Cardiac fibroblast (primary cell): ENCODE results near the gene ROBO1.

Experiments
- DNase-seq, 2 donors: peaks; one replicate each; pipeline versions ENCODE4 v3.0.0 to v3.0.0-alpha.2; 2010; ENCODE audit warnings: low read depth in 2 of 2
- H3K4me3 ChIP-seq, 2 donors: replicated peaks in 1 of 2; 1 replicate in 1 of 2; 2 replicates in 1 of 2; pipeline ENCODE4 v1.5.1; 2011; ENCODE audit warnings: low read depth in 2 of 2, low read length in 2 of 2, mild to moderate bottlenecking in 2 of 2, moderate library complexity in 1 of 2
- TF ChIP-seq, protein P1 (sequence below): IDR thresholded peaks from one replicate; pipeline ENCODE4 v1.5.1; 2011; ENCODE audit warnings: low read depth, mild to moderate bottlenecking, low read length, inconsistent platforms

The ROBO1 gene

DNA sequence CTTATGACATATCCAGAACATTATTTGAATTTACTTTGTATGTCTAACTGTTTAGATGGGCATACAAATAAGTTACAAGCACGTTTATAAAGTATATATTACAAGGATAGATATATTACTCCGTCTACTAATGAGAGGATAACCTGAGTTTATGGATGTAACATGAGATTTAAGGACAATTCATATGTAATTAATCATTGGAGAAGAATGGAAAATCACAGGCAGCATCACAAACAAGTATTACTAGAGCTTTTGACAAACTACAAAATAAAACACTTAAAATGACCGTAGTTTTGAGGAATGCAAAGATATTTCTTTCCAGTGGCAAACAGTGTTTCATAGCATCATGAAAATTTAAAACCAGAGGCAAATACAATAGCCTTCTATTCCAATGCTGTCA, 113.8 kb downstream of the ROBO1 start:
- DNase-seq, result no peak
- TF ChIP-seq, protein P1, sequence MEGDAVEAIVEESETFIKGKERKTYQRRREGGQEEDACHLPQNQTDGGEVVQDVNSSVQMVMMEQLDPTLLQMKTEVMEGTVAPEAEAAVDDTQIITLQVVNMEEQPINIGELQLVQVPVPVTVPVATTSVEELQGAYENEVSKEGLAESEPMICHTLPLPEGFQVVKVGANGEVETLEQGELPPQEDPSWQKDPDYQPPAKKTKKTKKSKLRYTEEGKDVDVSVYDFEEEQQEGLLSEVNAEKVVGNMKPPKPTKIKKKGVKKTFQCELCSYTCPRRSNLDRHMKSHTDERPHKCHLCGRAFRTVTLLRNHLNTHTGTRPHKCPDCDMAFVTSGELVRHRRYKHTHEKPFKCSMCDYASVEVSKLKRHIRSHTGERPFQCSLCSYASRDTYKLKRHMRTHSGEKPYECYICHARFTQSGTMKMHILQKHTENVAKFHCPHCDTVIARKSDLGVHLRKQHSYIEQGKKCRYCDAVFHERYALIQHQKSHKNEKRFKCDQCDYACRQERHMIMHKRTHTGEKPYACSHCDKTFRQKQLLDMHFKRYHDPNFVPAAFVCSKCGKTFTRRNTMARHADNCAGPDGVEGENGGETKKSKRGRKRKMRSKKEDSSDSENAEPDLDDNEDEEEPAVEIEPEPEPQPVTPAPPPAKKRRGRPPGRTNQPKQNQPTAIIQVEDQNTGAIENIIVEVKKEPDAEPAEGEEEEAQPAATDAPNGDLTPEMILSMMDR, result no peak

DNA sequence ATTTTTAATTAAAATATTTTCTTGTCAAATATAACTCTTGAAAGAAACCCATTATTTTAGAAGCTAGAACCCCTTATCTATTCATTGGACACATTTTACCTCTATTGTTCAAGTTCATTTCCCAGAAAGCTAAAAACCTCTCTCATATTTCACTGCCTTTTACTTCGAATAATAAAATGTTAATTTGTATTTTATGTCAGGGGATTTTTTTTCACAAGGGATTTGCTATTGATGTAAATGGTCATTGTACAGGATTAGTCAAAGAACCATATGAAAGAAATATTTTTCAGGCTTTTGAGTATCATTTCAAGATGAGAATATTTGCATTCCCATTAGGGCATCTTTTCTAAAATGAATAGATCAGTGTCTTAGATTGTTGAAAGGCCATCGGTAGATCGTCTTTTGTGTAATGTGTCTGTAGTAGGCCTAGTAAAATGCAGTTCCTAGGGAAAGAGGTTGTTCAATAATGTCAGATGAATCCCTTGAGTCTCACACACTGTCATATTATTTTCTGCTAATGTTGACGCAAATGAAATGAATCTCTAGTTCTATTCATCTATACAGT, 114.5 kb downstream of the ROBO1 start:
- TF ChIP-seq, protein P1, result no peak
- DNase-seq, result no peak
- H3K4me3 ChIP-seq, result no peak overlapping the region

More for the DNA sequence above, 113.8 kb downstream of the ROBO1 start:
- no peak overlapping the region for H3K4me3 ChIP-seq

DNA sequence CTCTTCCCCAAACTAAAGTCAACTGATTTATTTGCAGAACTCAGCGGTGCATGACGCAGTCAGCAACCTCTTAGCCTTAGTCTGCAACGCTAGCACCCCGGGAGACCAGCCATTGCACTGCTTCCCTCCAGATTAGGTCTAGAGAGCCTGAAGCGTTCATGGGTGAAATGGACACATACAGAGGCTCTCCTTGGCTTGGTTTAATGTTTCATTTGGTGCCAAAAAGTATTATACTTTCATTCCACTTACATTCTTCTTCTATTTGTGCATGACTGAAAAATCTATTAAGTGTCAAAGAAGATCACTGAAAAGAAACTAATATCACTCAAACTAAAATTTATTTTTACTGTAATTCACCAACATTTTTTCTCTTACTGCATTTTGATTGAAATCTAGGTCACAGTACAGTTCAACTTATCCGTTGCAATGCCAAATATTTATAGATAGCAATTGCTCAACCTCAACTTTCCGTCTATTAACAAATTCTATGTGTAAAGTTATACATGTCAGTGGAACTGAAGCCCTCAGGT, 116.2 kb downstream of the ROBO1 start:
- DNase-seq, result no peak
- H3K4me3 ChIP-seq, result no peak overlapping the region
- TF ChIP-seq, protein P1, result no peak

DNA sequence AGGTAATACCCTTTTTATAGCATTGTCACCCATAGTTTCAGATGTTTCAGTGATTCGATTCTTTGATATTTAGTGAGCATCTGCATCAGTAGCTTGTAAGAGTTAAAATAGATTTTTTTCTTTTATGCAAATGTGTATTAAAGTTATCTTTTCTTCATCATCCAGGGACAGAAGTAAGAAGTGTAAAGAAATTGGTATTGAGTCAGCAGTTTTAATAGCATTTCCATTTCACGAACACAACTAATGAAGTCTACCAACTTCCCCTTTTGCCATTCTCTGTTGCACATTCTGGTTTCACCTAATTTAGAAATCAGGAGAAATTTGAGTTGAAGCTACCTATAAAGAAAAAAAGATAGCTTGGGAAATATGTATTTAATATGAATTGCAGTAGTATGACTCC, 127.9 kb downstream of the ROBO1 start:
- no peak for DNase-seq
- TF ChIP-seq, protein P1, result no peak
- no peak overlapping the region for H3K4me3 ChIP-seq

DNA sequence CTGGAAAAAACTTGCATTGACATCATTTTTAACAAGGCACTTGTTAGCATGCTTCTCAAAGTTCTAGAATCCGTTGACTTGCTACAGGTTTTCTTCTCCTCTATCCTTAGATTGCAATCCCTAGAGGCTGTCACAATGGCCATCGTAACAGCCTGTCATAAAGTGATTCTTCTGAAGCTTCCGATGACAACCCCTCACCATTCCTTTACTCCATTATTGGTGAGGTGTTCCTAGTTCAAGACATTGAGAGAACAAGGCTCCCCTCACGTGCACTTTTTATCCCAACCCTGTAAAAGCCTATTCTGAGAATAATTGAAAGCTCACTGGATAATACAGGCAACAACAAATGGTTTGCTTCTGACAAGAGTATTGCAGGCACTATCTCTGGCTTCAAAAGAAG, 131.4 kb downstream of the ROBO1 start:
- H3K4me3 ChIP-seq, result no peak overlapping the region
- TF ChIP-seq, protein P1, result no peak
- no peak for DNase-seq

DNA sequence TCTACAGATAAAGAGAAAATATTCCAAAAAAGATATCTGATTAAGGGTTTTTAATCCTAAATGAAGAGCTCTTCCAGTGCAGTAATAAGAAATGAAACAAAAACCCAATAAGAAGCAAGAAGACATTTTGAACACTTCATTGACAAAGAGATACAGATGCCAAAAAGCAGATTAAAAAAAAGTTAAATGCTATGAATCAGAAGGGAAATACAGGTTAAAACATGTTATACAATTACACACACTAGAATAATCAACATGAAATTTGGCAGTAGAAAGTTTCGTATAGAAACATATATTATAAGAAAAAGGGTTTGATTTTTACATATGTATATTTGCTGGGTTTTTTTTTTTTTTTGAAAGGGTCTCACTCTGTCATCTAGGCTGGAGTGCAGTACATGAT, 135.0 kb downstream of the ROBO1 start:
- TF ChIP-seq, protein P1, result no peak
- H3K4me3 ChIP-seq, result no peak overlapping the region
- DNase-seq, result no peak

DNA sequence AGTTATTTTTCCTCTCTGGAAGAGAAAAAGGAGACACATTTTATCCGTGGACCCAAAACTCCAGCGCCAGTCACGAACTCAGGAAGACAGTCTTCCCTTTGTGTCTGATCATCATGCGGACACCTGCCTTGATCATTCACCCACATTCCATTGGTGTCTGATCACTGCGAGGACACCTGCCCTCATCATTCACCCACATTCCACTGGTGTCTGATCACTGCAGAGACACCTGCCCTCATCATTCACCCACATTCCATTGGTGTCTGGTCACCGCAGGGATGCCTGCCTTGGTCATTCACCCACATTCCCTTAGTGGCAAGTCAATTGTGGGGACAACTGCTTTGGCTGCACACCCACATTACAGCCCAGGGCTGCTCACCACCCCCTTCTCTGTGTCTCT, 148.9 kb downstream of the ROBO1 start:
- H3K4me3 ChIP-seq, result no peak overlapping the region
- DNase-seq, result no peak
- TF ChIP-seq, protein P1, result no peak
